Panc1 (cell line): Measurements from ENCODE around the gene RPA3.

Experiments used
- CTCF ChIP-seq: fragments of 450-650 bp; IDR thresholded peaks from 2 replicates; pipeline ENCODE4 v1.5.1; 2017; ENCODE audit warnings: mild to moderate bottlenecking
- POLR2AphosphoS5 ChIP-seq: IDR thresholded peaks from 2 replicates; pipeline ENCODE4 v1.6.1; 2012; ENCODE audit warnings: mild to moderate bottlenecking, low read depth, low read length, moderate library complexity
- REST ChIP-seq, 2 experiments: IDR thresholded peaks; 2 replicates each; pipeline ENCODE4 v1.6.1; 2011 to 2012; ENCODE audit warnings: low read depth in 2 of 2, control low read depth in 1 of 2, low read length in 1 of 2, mild to moderate bottlenecking in 1 of 2, moderate library complexity in 1 of 2; ENCODE audit not compliant: insufficient read depth in 1 of 2
- SIN3A ChIP-seq: IDR thresholded peaks from 2 replicates; pipeline ENCODE4 v1.6.1; 2012; ENCODE audit warnings: low read depth, mild to moderate bottlenecking, low read length, moderate library complexity, borderline replicate concordance; ENCODE audit not compliant: insufficient read depth

GRCh38 chr7:7761340-7761973, 43.0 kb upstream of the RPA3 start:
- TF ChIP-seq CTCF = peak; percentile 59; the same call in 1 of the 2 replicates
- TF ChIP-seq POLR2AphosphoS5 = no peak
- no peak for TF ChIP-seq REST (IDR thresholded peaks at IDR 0.05; ENCODE audit: insufficient read depth in 1 of 2, low read depth in 2 of 2, low read length in 1 of 2)
- no peak for TF ChIP-seq SIN3A
